ENCODE results near the gene IQCF2. TPM values are rescaled to one million over a fixed set of nuclear protein-coding genes. Genes with fewer than 3 reads are reported as not detected.
"Not testable (repeated sequence)": the region's sequence is repeated elsewhere in the genome, so short reads cannot be mapped to it uniquely, and the experiment has no call there.

The IQCF2 gene
- polyA plus RNA-seq, 4 donors, result not detected

DNA sequence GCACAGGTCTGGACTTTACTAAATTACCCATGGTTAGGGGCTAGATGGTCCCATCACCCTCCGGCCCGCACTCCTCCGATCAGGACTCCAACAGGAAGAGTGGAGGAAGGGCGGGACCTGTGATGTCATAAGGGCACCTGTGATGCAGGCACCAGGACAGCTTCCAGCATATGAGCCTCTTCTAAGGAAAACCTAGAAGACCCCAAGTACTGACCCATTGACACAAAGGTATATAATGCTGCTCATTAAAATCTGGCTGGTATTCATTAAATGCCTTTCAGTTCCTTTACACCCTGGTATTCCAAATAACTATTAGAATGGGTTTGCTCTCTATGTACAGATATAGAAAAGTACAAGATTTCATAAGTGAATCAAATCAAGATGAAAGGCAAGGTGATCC, 14.1 kb downstream of the IQCF2 start, which contains the start of gene IQCF5:
Gene IQCF5 (minus strand): TSS at position 101 of the 400 bp plus-strand sequence. CDS start 70 bp downstream, at position 31.
- DNase-seq (ENCODE audit: low read depth in 4 of 4, low spot score in 3 of 4), result no peak

DNA sequence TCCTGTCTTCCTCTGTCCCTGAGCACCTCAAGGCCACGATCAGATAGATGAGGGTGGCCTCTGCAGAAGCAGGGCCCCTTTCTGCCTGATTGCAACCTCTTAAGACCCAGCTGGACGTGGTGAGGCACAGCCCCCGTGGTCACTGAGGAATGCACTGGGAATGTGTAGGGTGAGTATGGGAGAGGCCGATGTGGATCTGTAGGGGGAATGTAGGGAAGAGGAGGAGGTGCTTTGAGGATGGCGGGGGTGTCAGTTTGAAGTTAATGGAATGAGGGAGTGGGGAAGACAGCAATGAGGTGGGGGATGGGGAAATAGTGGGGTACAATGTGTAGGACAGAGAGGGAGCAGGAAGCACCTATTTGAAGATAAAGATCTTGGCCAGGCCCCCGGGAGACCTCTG, 14.8 kb downstream of the IQCF2 start:
- DNase-seq (ENCODE audit: low read depth in 4 of 4, low spot score in 3 of 4), result no peak

DNA sequence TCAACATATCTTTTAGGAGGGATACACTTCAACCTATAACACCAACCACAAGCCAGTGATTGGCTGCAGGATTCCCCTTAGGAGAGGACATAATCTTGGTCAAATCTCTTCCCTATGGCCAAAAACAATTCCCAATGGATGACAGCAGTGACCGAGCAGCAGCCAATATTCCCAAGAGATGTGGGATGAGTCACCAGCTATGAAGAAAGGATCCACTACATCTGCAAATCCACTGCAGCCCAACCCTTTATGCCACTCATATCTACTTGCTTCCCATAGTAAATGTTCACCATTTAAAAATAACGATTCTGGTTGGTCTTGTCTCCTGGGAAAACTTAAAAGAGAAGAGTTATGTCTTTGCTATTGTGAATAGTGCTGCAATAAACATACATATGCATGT, 18.5 kb downstream of the IQCF2 start:
- no peak for DNase-seq (ENCODE audit: low read depth in 4 of 4, low spot score in 3 of 4)

- DNase-seq (ENCODE audit: low read depth in 4 of 4, low spot score in 3 of 4), result no peak
These were observed 25.0 kb downstream of the IQCF2 start for GRCh38 chr3:51886447-51886846.

DNA sequence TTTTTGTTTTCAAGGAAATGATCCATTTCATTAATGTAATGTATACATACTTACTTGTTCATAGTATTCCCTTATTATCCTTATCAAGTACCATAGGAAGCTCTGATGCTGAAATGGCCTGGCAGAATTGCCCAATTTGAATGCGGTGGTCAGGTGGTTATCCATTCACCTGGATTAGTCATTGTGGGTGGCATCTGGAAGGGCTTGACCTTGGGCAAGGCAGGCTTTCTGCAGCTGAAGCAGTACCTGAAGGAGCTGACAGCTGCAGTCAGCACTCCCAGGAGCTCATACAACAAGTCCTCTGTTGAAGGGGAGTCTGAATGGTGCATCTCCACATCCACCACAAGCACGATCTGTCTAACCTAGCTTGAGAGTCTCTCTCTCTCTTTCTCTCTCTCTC, 26.2 kb downstream of the IQCF2 start:
- no peak for DNase-seq (ENCODE audit: low read depth in 4 of 4, low spot score in 3 of 4)

GRCh38 chr3:51888463-51889105, 27.2 kb downstream of the IQCF2 start:
- DNase-seq (ENCODE audit: low read depth in 4 of 4, low spot score in 3 of 4), result no peak

- DNase-seq (ENCODE audit: low read depth in 4 of 4, low spot score in 3 of 4), result no peak
These were observed 30.0 kb downstream of the IQCF2 start for GRCh38 chr3:51891242-51892039.

DNA sequence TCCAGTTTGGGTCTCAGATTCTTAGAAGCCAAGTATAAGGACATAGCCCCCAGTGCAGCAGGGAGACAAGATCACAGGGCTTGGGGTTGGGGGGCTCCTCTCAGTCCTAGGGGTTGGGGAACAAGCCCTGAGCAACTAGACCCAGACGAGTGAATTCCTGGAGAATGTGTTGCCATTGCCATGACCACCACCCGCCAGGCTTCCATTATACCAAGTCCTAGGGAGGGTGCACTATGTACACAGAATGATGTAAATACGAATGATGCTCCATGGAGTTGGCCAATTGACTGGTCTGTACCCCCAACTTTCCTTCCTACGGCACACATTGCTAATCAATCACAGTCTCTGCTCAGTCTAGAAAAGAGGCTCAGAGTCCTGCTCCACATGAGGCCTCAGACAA, 33.0 kb downstream of the IQCF2 start:
- no peak for DNase-seq (ENCODE audit: low read depth in 4 of 4, low spot score in 3 of 4)

DNA sequence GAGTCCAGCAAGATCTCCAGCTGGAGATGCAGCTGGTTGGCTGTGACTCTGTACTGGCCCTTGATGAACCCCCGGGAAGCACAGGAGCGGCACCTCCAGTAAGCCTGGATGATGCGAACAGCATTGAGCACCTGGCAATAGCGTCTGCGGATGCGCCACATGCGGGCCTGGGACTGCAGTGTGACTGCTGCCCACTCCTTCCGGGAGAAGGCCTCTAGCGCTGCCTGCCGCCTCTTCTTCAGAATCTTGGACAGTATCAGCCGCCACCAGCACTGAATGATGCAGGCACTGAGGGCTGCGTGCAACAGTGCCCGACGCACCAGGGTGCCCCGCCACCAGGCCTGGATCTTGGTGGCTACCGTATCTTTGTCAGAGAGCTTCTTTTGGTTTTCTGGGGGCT, 33.5 kb downstream of the IQCF2 start:
- no peak for DNase-seq (ENCODE audit: low read depth in 4 of 4, low spot score in 3 of 4)

- DNase-seq (ENCODE audit: low read depth in 4 of 4, low spot score in 3 of 4), result no peak
These were observed 35.3 kb downstream of the IQCF2 start for GRCh38 chr3:51896607-51897305.

DNA sequence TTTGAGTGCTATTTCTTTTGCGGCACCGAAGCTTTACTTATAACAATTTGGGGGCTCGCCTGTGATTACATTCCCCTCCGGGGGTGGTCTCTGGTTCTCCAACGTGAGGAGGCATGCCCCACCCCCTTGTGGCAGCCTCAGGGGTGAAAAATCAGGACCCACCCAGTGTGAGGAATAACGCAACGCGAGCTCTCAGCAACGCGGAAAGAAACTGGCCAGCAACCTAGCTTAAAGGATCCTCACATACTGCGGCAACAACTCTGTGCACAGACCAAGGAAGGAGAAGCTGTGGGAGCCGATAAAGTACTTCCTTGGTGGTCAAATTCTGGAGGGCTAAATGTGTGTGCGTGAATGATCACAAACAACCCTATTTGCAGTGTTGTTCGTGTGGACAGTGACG, 36.0 kb downstream of the IQCF2 start:
- DNase-seq (ENCODE audit: low read depth in 4 of 4, low spot score in 3 of 4), result no peak

DNA sequence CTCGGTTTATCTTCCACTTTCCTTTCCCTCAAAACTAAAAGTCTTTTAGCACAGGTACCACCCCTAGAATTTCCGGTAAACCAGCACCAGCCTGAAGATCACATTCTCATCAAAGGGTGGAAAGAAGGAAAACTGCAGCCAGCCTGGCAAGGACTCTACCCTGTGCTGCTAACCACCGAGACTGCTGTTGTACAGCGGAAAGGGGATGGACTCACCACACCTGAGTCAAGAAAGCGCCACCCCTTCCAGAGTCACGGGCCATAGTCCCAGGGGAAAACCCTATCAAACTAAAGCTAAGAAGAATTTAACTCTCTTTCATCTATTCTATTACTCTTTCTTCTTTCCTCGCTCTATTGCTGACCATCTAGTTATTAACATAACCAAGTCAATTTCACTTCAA, 38.6 kb downstream of the IQCF2 start:
- DNase-seq (ENCODE audit: low read depth in 4 of 4, low spot score in 3 of 4), result not testable (repeated sequence)

DNA sequence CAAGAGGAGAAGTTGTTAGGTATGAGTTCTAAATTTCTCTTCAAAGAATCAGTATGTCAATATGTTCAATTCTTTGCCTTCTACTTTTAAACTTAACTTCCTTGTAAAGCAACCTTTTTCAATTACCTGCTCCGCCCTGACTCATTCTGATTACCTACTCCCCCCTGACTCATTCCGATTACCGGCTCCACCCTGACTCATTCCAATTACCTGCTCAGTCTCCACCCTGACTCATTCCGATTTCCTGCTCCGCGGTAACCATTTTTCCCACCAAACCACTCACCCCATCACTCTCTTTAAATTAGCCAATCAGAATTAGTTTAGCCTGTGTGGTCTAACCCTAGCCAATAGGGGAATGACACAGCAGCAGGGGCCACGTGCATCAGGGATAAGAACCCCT, 40.9 kb downstream of the IQCF2 start:
- DNase-seq (ENCODE audit: low read depth in 4 of 4, low spot score in 3 of 4), result not testable (repeated sequence)

GRCh38 chr3:51904034-51904823, 42.8 kb downstream of the IQCF2 start:
- DNase-seq (ENCODE audit: low read depth in 4 of 4, low spot score in 3 of 4), result no peak

- DNase-seq (ENCODE audit: low read depth in 4 of 4, low spot score in 3 of 4), result no peak
These were observed 46.6 kb downstream of the IQCF2 start for GRCh38 chr3:51908026-51908425.

Other genes starting within 250 kb of the IQCF2 start
- gene TEX264, start 190.4 kb upstream of the IQCF2 start, polyA plus RNA-seq (ENCODE audit: insufficient read length in 4 of 4), result 10 to 100 TPM; 30.2 to 70.0 (median 57.7) TPM
- gene GRM2, start 154.5 kb upstream of the IQCF2 start, polyA plus RNA-seq (ENCODE audit: insufficient read length in 4 of 4), result under 1 TPM; 0.27 to 0.81 (median 0.50) TPM
- gene IQCF6, start 82.4 kb upstream of the IQCF2 start, polyA plus RNA-seq (ENCODE audit: insufficient read length in 4 of 4), result not detected
- not detected for gene IQCF5, start 14.0 kb downstream of the IQCF2 start, polyA plus RNA-seq (ENCODE audit: insufficient read length in 4 of 4)
- gene IQCF1, start 41.7 kb downstream of the IQCF2 start, polyA plus RNA-seq (ENCODE audit: insufficient read length in 4 of 4), result not detected
- 10 to 100 TPM; 12.1 to 22.6 (median 17.8) TPM for gene RRP9, start 80.3 kb downstream of the IQCF2 start, polyA plus RNA-seq (ENCODE audit: insufficient read length in 4 of 4)
- gene PARP3, start 80.7 kb downstream of the IQCF2 start, polyA plus RNA-seq (ENCODE audit: insufficient read length in 4 of 4), result 10 to 100 TPM in 3 of 4 donors, 1 to 10 TPM in 1; 9.4 to 19.2 (median 17.4) TPM
- gene GPR62, start 93.8 kb downstream of the IQCF2 start, polyA plus RNA-seq (ENCODE audit: insufficient read length in 4 of 4), result under 1 TPM; 0.32 to 0.59 (median 0.53) TPM
- gene PCBP4, start 105.8 kb downstream of the IQCF2 start, polyA plus RNA-seq (ENCODE audit: insufficient read length in 4 of 4), result 10 to 100 TPM; 49.4 to 80.4 (median 54.2) TPM
- gene ABHD14B, start 112.4 kb downstream of the IQCF2 start, polyA plus RNA-seq (ENCODE audit: insufficient read length in 4 of 4), result 10 to 100 TPM; 43.5 to 91.3 (median 73.8) TPM
- 10 to 100 TPM; 20.2 to 30.4 (median 25.9) TPM for gene ABHD14A, start 113.4 kb downstream of the IQCF2 start, polyA plus RNA-seq (ENCODE audit: insufficient read length in 4 of 4)
- gene ACY1, start 121.9 kb downstream of the IQCF2 start, polyA plus RNA-seq (ENCODE audit: insufficient read length in 4 of 4), result 100 to 1,000 TPM in 1 of 4 donors, 10 to 100 TPM in 3; 23.9 to 132 (median 83.9) TPM
- gene RPL29, start 134.3 kb downstream of the IQCF2 start, polyA plus RNA-seq (ENCODE audit: insufficient read length in 4 of 4), result 1,000 to 10,000 TPM; 1,419 to 1,780 (median 1,590) TPM
- 10 to 100 TPM; 14.3 to 20.1 (median 17.8) TPM for gene DUSP7, start 195.0 kb downstream of the IQCF2 start, polyA plus RNA-seq (ENCODE audit: insufficient read length in 4 of 4)